ENCODE measurements around the gene ZNF747. TPM values are rescaled to one million over a fixed set of nuclear protein-coding genes. Genes with fewer than 3 reads are reported as not detected.

Gene ZNF747
- total RNA-seq, 1 donor from 2014 or later = 5.2 TPM

DNA sequence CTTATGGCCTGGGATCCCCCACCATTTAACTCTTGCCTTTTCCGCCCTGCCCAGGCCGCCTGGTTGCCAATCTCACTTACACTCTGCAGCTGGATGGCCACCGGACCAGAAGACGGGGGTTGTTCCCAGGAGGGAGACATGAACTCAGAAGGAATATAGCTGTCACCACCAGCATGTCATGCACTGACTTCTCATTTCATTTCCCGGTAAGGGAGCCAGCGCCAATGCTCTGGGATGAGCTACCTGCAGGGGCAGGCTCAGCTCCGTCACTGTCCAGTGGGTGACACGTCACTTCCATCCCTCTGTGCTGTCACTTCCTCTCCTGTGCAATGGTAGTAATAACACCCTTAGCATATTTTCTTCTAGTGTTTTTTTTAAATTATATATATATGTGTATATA, 35.4 kb downstream of the ZNF747 start:
- H3K4me1 Mint-ChIP-seq (ENCODE audit: low read depth, unreplicated experiment) = no peaks in the 10 kb centered on the region
- DNase-seq (ENCODE audit: low read depth) (no peak), FAIRE-seq (no peak)
- H3K4me3 Mint-ChIP-seq (ENCODE audit: unreplicated experiment) = no peak overlapping the region
- Histone ChIP-seq H3K79me2 (ENCODE audit: insufficient read depth, low read length) (no peaks in the 10 kb centered on the region), H4K20me1 (ENCODE audit: insufficient read depth, low read length) (no peaks in the 10 kb centered on the region), H3K9me3 (ENCODE audit: insufficient read depth, low read depth, low read length) (no peaks in the 10 kb centered on the region), H3K4me1 (ENCODE audit: insufficient read depth, low read length) (no peaks in the 10 kb centered on the region), H3K4me3 (ENCODE audit: insufficient read depth, low read depth, low read length) (no peak overlapping the region), H3K36me3 (ENCODE audit: insufficient read depth, low read length) (no peaks in the 10 kb centered on the region), H3K4me2 (ENCODE audit: low read length) (no peak overlapping the region), H2AFZ (ENCODE audit: low read depth, low read length) (no peak overlapping the region), H3K27me3 (ENCODE audit: insufficient read depth, low read length) (peaks cover 2% of the 10 kb centered on the region), H3K27ac (ENCODE audit: low read depth, low read length) (no peak overlapping the region), H3K9ac (ENCODE audit: low read length) (no peak overlapping the region)
- no peak for TF ChIP-seq EZH2 (IDR thresholded peaks at IDR 0.05; ENCODE audit: insufficient read depth, low read length)
- TF ChIP-seq, protein P1, sequence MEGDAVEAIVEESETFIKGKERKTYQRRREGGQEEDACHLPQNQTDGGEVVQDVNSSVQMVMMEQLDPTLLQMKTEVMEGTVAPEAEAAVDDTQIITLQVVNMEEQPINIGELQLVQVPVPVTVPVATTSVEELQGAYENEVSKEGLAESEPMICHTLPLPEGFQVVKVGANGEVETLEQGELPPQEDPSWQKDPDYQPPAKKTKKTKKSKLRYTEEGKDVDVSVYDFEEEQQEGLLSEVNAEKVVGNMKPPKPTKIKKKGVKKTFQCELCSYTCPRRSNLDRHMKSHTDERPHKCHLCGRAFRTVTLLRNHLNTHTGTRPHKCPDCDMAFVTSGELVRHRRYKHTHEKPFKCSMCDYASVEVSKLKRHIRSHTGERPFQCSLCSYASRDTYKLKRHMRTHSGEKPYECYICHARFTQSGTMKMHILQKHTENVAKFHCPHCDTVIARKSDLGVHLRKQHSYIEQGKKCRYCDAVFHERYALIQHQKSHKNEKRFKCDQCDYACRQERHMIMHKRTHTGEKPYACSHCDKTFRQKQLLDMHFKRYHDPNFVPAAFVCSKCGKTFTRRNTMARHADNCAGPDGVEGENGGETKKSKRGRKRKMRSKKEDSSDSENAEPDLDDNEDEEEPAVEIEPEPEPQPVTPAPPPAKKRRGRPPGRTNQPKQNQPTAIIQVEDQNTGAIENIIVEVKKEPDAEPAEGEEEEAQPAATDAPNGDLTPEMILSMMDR (IDR thresholded peaks at IDR 0.05; ENCODE audit: insufficient read depth, low read depth, low read length) = no peak
- no peaks in the 10 kb centered on the region for H3K36me3 Mint-ChIP-seq (ENCODE audit: low read depth, unreplicated experiment)
- H3K27me3 Mint-ChIP-seq (ENCODE audit: low read depth, unreplicated experiment) = peaks cover 15% of the 10 kb centered on the region
- no peak overlapping the region for H3K27ac Mint-ChIP-seq (ENCODE audit: unreplicated experiment)
- H3K9me3 Mint-ChIP-seq (ENCODE audit: unreplicated experiment) = peaks cover 2% of the 10 kb centered on the region

DNA sequence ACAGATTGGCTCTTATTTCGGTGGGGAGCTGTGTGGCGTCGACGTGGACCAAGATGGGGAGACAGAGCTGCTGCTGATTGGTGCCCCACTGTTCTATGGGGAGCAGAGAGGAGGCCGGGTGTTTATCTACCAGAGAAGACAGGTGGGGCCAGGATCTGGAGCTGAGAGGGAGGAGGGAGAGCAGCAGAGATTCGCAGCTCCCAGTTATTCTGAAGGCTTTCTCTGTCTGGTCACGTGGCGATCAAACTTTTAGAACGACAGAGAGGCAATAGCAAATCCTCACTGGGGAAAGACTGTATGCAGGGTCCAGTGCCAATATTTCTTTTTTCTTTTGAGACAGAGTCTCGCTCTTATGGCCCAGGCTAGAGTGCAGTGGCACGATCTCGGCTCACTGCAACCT, 39.9 kb downstream of the ZNF747 start:
- H3K79me2 ChIP-seq (ENCODE audit: insufficient read depth, low read length) = no peaks in the 10 kb centered on the region
- H3K36me3 ChIP-seq (ENCODE audit: insufficient read depth, low read length) = no peaks in the 10 kb centered on the region
- no peak overlapping the region for H2AFZ ChIP-seq (ENCODE audit: low read depth, low read length)
- H3K9me3 ChIP-seq (ENCODE audit: insufficient read depth, low read depth, low read length) = no peaks in the 10 kb centered on the region
- TF ChIP-seq EZH2 (IDR thresholded peaks at IDR 0.05; ENCODE audit: insufficient read depth, low read length) = no peak
- TF ChIP-seq, protein P1 (IDR thresholded peaks at IDR 0.05; ENCODE audit: insufficient read depth, low read depth, low read length) = no peak
- H3K4me1 ChIP-seq (ENCODE audit: insufficient read depth, low read length) = peaks cover 8% of the 10 kb centered on the region
- H3K4me1 Mint-ChIP-seq (ENCODE audit: low read depth, unreplicated experiment) = peaks cover 4% of the 10 kb centered on the region
- H3K27me3 ChIP-seq (ENCODE audit: insufficient read depth, low read length) = no peaks in the 10 kb centered on the region
- H3K36me3 Mint-ChIP-seq (ENCODE audit: low read depth, unreplicated experiment) = no peaks in the 10 kb centered on the region
- H3K27ac Mint-ChIP-seq (ENCODE audit: unreplicated experiment) = no peak overlapping the region
- peaks cover 10% of the 10 kb centered on the region for H3K27me3 Mint-ChIP-seq (ENCODE audit: low read depth, unreplicated experiment)
- FAIRE-seq = no peak
- H4K20me1 ChIP-seq (ENCODE audit: insufficient read depth, low read length) = no peaks in the 10 kb centered on the region
- no peak overlapping the region for H3K4me2 ChIP-seq (ENCODE audit: low read length)
- H3K9me3 Mint-ChIP-seq (ENCODE audit: unreplicated experiment) = no peaks in the 10 kb centered on the region
- no peak overlapping the region for H3K4me3 Mint-ChIP-seq (ENCODE audit: unreplicated experiment)
- no peak overlapping the region for H3K9ac ChIP-seq (ENCODE audit: low read length)
- H3K27ac ChIP-seq (ENCODE audit: low read depth, low read length) = no peak overlapping the region
- H3K4me3 ChIP-seq (ENCODE audit: insufficient read depth, low read depth, low read length) = no peak overlapping the region
- DNase-seq (ENCODE audit: low read depth) = no peak

DNA sequence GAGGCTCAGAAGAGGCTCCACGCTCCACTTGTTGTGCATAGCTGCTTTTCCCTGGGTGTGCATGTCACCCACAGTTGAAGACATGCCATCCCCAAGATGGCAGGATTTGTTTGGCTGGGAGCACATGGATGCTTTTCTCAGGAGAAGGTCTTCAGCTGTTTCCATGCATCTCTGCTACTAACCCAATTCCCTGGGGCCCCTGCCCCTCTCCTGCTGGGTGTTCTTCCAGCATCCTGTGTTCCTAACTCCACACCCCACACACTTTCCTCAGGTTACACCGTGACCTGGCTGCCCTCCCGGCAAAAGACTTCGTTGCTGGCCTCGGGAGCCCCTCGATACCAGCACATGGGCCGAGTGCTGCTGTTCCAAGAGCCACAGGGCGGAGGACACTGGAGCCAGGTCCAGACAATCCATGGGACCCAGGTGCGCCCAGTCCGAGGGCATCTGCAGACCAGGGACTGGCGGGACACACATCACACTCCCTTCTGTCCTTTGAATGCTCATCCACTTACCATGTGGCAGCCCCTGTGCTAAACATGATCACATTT, 40.6 kb downstream of the ZNF747 start:
- FAIRE-seq (no peak), DNase-seq (ENCODE audit: low read depth) (no peak)
- TF ChIP-seq EZH2 (IDR thresholded peaks at IDR 0.05; ENCODE audit: insufficient read depth, low read length) = no peak
- TF ChIP-seq, protein P1 (IDR thresholded peaks at IDR 0.05; ENCODE audit: insufficient read depth, low read depth, low read length) = no peak
- Histone ChIP-seq H3K27ac (ENCODE audit: low read depth, low read length) (no peak overlapping the region), H3K9me3 (ENCODE audit: insufficient read depth, low read depth, low read length) (no peaks in the 10 kb centered on the region), H3K79me2 (ENCODE audit: insufficient read depth, low read length) (no peaks in the 10 kb centered on the region), H3K27me3 (ENCODE audit: insufficient read depth, low read length) (no peaks in the 10 kb centered on the region), H2AFZ (ENCODE audit: low read depth, low read length) (no peak overlapping the region), H3K4me1 (ENCODE audit: insufficient read depth, low read length) (peaks cover 8% of the 10 kb centered on the region), H3K4me3 (ENCODE audit: insufficient read depth, low read depth, low read length) (no peak overlapping the region), H3K36me3 (ENCODE audit: insufficient read depth, low read length) (no peaks in the 10 kb centered on the region), H3K9ac (ENCODE audit: low read length) (no peak overlapping the region), H3K4me2 (ENCODE audit: low read length) (no peak overlapping the region), H4K20me1 (ENCODE audit: insufficient read depth, low read length) (no peaks in the 10 kb centered on the region)
- Mint-ChIP-seq H3K9me3 (ENCODE audit: unreplicated experiment) (no peaks in the 10 kb centered on the region), H3K27me3 (ENCODE audit: low read depth, unreplicated experiment) (peaks cover 10% of the 10 kb centered on the region), H3K27ac (ENCODE audit: unreplicated experiment) (no peak overlapping the region), H3K4me3 (ENCODE audit: unreplicated experiment) (no peak overlapping the region), H3K4me1 (ENCODE audit: low read depth, unreplicated experiment) (peaks cover 4% of the 10 kb centered on the region), H3K36me3 (ENCODE audit: low read depth, unreplicated experiment) (no peaks in the 10 kb centered on the region)

Measured in astrocyte (in vitro differentiated cells and primary cell).